ENCODE data around the gene SLC44A1. TPM values are rescaled to one million over a fixed set of nuclear protein-coding genes. Genes with fewer than 3 reads are reported as not detected.
"Not testable (repeated sequence)": the region's sequence is repeated elsewhere in the genome, so short reads cannot be mapped to it uniquely, and the experiment has no call there.

SLC44A1 gene
- total RNA-seq, 1 donor from 2014 or later: 2.5 TPM

DNA sequence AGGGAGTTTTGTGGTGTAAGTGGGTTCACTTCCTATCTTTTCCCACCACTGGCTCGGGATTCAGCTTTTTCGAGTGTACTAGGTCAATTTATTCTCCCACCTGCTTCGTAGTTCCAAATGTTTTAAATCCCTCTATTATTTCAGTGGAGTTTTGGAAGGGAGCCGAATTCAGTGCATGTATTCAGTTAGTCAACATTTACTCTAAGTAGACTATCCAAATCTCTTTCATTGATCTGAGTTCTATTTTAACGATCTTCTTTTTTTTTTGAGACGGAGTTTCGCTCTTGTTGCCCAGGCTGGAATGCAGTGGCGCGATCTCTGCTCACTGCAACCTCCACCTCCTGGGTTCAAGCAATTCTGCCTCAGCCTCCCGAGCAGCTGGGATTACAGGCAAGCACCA is 23.8 kb downstream of the SLC44A1 start:
- H3K27ac Mint-ChIP-seq; intact Hi-C loops (cut with micrococcal nuclease); H3K4me3 Mint-ChIP-seq; H3K27me3 Mint-ChIP-seq; H3K36me3 Mint-ChIP-seq (ENCODE audit: low read depth); DNase-seq: not testable (repeated sequence)
- peaks cover 16% of the 10 kb centered on the region for H3K4me1 Mint-ChIP-seq
- peaks cover 19% of the 10 kb centered on the region for H3K9me3 Mint-ChIP-seq

DNA sequence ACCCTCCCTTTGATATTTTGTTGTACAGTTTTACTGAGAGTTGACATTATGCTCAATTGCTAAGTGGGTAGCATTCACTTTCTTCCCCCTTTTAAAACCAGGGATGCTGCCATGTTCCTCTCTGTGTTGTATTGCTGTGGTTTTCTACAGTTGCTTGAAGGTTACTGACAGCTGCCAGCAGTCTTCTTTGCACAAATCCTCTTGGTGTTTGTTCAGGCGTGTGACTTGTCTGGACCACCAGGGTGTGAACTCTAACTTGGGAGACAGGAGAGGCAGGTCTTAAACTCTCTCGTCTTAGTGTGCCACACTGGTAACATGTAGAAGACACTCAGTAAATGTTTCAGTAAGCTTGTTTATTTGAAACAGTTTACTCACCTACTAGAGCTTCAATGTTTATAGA is 25.1 kb downstream of the SLC44A1 start:
- Mint-ChIP-seq H3K4me1 (peaks cover 8% of the 10 kb centered on the region), H3K27me3 (peaks cover 2% of the 10 kb centered on the region), H3K27ac (no peak overlapping the region), H3K4me3 (no peak overlapping the region), H3K9me3 (peaks cover 10% of the 10 kb centered on the region), H3K36me3 (ENCODE audit: low read depth) (peaks cover under 1% of the 10 kb centered on the region)
- intact Hi-C loops (cut with micrococcal nuclease): no loop called here
- no peak for DNase-seq

DNA sequence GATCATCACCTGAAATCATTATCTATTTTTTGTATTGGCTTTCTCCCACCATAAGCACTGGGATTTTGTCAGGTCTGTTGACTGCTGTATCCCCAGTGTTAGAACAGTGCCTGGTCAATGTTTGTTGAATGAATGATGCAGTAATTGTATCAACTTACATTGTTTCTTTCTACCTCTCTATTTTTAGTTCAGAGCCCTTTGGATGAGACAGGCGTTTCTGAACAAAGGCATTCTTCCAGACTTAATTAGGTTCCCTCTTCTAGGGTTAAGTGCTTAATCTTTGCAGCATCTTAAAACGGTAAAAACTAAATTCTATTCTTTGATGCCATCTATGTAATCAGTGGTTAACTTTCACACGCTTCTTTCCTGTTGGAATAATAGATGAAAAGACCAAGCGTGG is 26.3 kb downstream of the SLC44A1 start:
- no peak overlapping the region for H3K27ac Mint-ChIP-seq
- DNase-seq: no peak
- H3K9me3 Mint-ChIP-seq: peaks cover 5% of the 10 kb centered on the region
- intact Hi-C loops (cut with micrococcal nuclease): no loop called here
- peaks cover 2% of the 10 kb centered on the region for H3K27me3 Mint-ChIP-seq
- peaks cover 4% of the 10 kb centered on the region for H3K4me1 Mint-ChIP-seq
- no peaks in the 10 kb centered on the region for H3K36me3 Mint-ChIP-seq (ENCODE audit: low read depth)
- no peak overlapping the region for H3K4me3 Mint-ChIP-seq

DNA sequence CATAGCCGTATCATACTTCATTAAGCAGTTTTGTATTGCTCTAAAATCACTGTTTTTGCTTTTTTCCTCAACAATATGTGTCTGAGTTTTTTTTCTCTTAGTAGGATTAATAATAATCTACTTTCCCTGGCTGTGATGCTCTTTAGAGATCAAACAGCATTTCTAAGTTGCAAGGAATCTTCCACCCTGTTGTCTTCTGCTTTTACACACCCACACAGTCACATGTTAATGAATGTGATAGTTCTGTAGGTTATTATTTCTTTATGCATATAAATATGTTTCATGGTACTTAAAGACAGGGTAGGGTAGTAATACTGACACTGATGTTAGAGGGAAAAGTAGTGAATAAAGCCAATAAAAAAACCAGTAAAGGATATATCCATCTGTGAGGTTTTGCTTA is 29.3 kb downstream of the SLC44A1 start:
- H3K27me3 Mint-ChIP-seq: peaks cover 2% of the 10 kb centered on the region
- H3K4me1 Mint-ChIP-seq: peaks cover 4% of the 10 kb centered on the region
- no peak overlapping the region for H3K4me3 Mint-ChIP-seq
- intact Hi-C loops (cut with micrococcal nuclease): no loop called here
- no peak for DNase-seq
- no peaks in the 10 kb centered on the region for H3K36me3 Mint-ChIP-seq (ENCODE audit: low read depth)
- H3K9me3 Mint-ChIP-seq: peaks cover 5% of the 10 kb centered on the region
- no peak overlapping the region for H3K27ac Mint-ChIP-seq

DNA sequence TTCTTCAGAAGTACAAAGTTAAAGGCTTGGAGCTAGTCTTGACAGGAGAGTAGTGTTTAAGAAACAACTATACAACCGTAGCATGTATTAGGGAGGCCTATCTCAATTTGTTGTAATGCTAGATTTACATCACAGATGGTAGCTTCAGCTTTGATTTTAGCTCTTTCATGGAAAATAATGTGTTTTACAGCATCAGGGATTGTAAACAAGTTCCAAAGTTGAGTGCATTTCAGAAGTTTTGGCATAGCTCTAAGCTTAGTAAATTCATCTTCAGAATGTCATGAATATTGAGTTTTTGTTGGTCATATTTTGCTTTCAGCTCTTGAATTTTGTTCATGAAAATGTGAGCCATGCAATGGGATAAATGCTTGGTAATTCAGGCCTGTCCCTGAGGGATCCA is 30.7 kb downstream of the SLC44A1 start:
- intact Hi-C loops (cut with micrococcal nuclease): no loop called here
- peaks cover 4% of the 10 kb centered on the region for H3K4me1 Mint-ChIP-seq
- H3K9me3 Mint-ChIP-seq: peaks cover 5% of the 10 kb centered on the region
- H3K27me3 Mint-ChIP-seq: peaks cover 2% of the 10 kb centered on the region
- H3K4me3 Mint-ChIP-seq: no peak overlapping the region
- no peak for DNase-seq
- no peak overlapping the region for H3K27ac Mint-ChIP-seq
- H3K36me3 Mint-ChIP-seq (ENCODE audit: low read depth): no peaks in the 10 kb centered on the region

DNA sequence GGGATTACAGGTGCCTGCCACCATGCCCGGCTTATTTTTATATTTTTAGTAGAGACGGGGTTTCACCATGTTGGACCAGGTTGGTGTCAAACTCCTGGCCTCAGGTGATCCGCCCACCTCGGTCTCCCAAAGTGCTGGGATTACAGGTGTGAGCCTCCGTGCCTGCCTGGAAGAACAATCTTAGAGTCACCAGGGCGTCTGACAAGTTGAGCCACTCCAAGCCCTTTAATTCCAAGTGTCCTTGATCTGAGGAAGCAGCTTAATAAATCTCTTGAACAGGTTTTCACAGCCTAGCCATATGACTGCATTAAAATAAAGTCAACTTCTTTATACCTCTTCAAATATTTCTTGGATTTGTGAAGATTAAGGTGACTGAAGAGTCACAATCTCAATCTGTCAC is 31.5 kb downstream of the SLC44A1 start:
- Mint-ChIP-seq H3K4me3 (no peak overlapping the region), H3K9me3 (peaks cover 4% of the 10 kb centered on the region), H3K27ac (no peak overlapping the region), H3K27me3 (no peaks in the 10 kb centered on the region), H3K4me1 (no peaks in the 10 kb centered on the region), H3K36me3 (ENCODE audit: low read depth) (no peaks in the 10 kb centered on the region)
- intact Hi-C loops (cut with micrococcal nuclease): no loop called here
- DNase-seq: no peak

DNA sequence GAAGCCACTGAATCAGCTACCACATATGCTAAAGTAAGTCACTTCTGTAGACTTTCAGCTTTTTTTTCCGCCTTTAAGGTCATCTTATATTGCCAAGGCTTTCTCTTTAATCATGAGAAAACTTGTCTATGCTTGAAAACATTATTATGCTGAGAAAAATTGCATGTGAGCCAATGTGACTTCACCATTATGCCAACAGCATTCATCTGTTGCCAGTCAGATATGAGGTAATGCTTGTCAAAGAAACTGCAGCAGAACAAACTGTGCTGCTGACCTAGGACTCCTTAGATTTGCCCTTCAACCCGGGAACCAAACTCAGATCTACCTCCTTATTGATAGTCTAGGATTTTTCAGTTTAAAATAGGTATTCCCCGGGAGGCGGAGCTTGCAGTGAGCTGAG is 34.3 kb downstream of the SLC44A1 start:
- Mint-ChIP-seq H3K4me3 (no peak overlapping the region), H3K27ac (no peak overlapping the region), H3K9me3 (peaks cover 4% of the 10 kb centered on the region), H3K27me3 (no peaks in the 10 kb centered on the region), H3K36me3 (ENCODE audit: low read depth) (no peaks in the 10 kb centered on the region), H3K4me1 (no peaks in the 10 kb centered on the region)
- intact Hi-C loops (cut with micrococcal nuclease): no loop called here
- no peak for DNase-seq

DNA sequence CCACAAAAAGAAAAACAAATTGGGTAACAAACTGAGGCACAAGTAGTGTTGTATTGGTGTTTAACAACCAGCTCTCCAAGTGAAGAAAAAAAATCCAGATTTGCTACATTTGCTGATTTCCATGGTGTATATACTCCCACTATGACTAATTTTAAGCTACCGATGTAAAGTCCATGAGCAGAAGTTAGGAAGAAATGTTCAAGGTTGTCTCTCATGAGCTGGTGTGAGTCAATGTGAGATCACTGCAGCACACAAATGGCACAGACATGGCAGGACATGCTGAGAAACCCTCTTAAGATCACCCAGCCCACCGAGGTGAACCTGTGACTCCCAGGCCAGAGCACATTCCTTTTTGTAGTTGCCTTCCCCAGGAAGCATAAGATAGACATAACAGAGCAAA is 36.2 kb downstream of the SLC44A1 start:
- Mint-ChIP-seq H3K4me1 (no peaks in the 10 kb centered on the region), H3K27ac (no peak overlapping the region), H3K27me3 (no peaks in the 10 kb centered on the region), H3K36me3 (ENCODE audit: low read depth) (no peaks in the 10 kb centered on the region), H3K4me3 (no peak overlapping the region), H3K9me3 (peaks cover 4% of the 10 kb centered on the region)
- intact Hi-C loops (cut with micrococcal nuclease): no loop called here
- DNase-seq: no peak

DNA sequence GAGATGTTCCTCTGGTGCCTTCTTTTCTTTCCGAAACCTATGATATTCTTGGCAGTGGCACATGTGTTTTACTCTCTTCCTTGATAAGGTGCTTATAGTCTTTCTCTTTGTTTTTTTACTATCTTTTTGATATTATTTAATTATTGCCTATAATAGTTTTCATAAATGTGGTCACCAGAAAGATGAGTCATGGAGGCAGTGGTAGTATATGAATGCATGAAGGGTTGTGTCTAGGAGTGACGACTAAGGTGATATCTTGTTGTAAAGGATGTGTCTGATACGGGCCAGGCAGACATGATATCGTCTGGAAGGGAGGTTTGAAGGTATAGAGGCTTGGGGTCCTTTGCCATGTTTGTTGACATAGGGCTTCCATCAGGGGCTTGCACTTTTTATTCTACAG is 36.8 kb downstream of the SLC44A1 start:
- Mint-ChIP-seq H3K27me3 (no peaks in the 10 kb centered on the region), H3K27ac (no peak overlapping the region), H3K4me3 (no peak overlapping the region), H3K9me3 (peaks cover 4% of the 10 kb centered on the region), H3K36me3 (ENCODE audit: low read depth) (no peaks in the 10 kb centered on the region), H3K4me1 (no peaks in the 10 kb centered on the region)
- DNase-seq: no peak
- intact Hi-C loops (cut with micrococcal nuclease): no loop called here

DNA sequence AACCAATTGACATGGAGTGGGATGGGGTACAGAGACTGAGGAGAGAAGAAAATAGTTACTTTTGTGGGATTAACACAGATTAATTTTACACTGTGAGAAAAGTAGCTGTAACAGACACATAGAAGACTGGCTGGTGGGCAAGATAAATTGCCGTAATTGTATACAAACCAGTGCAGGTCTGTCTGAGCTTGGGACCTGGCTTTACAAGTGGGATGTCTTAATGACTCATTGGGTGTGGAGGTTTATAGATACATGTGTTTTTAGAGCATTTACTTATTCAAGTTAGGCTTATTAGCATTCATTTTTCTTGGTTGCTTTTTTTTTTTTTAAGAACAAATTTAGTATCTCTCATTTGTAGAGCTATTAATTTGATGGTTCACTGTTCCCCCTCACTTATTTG is 37.5 kb downstream of the SLC44A1 start:
- Mint-ChIP-seq H3K9me3 (peaks cover 4% of the 10 kb centered on the region), H3K27me3 (no peaks in the 10 kb centered on the region), H3K4me3 (no peak overlapping the region), H3K36me3 (ENCODE audit: low read depth) (no peaks in the 10 kb centered on the region), H3K27ac (no peak overlapping the region), H3K4me1 (no peaks in the 10 kb centered on the region)
- no peak for DNase-seq
- intact Hi-C loops (cut with micrococcal nuclease): no loop called here

DNA sequence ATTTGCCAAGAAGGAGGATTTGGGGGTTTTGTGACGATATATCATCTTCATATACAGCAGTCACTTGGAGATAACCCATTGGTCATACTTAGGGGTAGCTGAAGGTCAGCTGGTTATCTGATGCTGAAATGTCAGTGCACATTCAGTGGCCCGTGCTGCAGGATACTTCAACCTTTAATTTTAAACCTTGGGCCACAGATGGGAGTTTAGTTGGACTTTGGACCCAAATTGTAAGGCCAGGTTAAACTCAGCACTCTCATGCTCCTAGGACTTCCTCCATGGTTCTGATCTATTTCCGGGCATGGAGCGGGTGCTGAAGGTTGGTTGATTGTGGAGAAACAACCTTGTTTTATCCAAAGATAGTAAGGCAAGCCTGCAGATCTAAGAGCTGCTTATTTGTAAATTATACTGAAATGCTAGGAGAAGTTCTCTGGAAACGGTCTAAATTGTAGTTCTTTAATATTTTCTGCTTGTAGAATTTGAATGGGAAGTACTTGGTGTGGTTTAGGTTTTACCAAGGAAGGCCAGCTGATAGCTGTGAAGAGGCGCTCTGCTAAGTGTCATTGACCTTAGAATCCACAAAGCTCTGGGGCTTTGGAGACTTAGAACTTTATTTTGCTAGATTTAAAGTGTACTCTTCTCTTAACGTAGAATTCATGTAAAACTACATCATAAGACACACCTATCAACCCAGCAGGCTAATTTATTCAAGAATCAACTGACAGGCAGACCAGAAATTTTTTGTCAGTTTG is 38.6 kb downstream of the SLC44A1 start:
- Mint-ChIP-seq H3K36me3 (ENCODE audit: low read depth) (no peaks in the 10 kb centered on the region), H3K4me1 (no peaks in the 10 kb centered on the region), H3K4me3 (no peak overlapping the region), H3K9me3 (peaks cover 4% of the 10 kb centered on the region), H3K27ac (no peak overlapping the region), H3K27me3 (no peaks in the 10 kb centered on the region)
- DNase-seq: no peak
- intact Hi-C loops (cut with micrococcal nuclease): no loop called here

DNA sequence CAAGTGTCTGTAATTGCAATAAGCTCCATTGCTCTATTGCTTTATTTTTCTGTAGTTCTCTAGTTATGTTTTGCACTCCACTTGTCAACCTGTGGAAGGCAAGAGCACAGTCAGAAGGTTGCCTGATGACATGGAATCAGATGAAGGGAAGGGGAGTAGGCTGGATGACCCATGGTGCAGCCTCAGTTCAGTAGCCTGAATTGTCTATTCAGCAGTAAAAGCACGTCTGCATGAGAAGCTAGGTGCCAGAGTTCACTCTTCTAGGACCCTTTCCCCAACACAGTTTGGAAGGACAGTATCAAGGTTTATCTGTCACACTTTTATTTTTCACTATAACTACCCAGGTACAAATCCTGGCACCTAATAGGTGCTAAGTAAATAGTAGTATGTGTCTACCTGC is 39.3 kb downstream of the SLC44A1 start:
- Mint-ChIP-seq H3K9me3 (peaks cover 4% of the 10 kb centered on the region), H3K4me3 (no peak overlapping the region), H3K36me3 (ENCODE audit: low read depth) (no peaks in the 10 kb centered on the region), H3K4me1 (no peaks in the 10 kb centered on the region), H3K27ac (no peak overlapping the region), H3K27me3 (no peaks in the 10 kb centered on the region)
- intact Hi-C loops (cut with micrococcal nuclease): no loop called here
- no peak for DNase-seq

DNA sequence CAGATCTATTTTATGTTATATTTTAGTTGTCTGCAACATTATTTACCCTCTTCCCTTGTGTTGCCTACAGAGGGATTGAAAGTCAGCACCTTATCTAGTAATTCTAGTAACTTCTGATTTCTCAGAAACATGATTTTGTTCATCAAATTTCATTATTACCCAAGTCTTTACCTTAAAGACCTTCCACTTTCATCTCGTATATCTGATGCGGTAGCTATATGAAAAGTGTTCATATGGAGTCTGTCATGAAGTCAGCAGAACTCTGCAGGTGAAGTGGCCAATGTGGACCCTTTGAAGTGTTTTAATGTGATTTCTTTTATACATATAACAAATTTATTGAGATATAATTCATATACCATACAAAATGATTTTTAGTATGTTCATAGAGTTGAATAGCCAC is 40.0 kb downstream of the SLC44A1 start:
- H3K4me1 Mint-ChIP-seq: no peaks in the 10 kb centered on the region
- DNase-seq: no peak
- intact Hi-C loops (cut with micrococcal nuclease): no loop called here
- H3K27me3 Mint-ChIP-seq: no peaks in the 10 kb centered on the region
- H3K36me3 Mint-ChIP-seq (ENCODE audit: low read depth): no peaks in the 10 kb centered on the region
- peaks cover 4% of the 10 kb centered on the region for H3K9me3 Mint-ChIP-seq
- no peak overlapping the region for H3K4me3 Mint-ChIP-seq
- H3K27ac Mint-ChIP-seq: no peak overlapping the region

DNA sequence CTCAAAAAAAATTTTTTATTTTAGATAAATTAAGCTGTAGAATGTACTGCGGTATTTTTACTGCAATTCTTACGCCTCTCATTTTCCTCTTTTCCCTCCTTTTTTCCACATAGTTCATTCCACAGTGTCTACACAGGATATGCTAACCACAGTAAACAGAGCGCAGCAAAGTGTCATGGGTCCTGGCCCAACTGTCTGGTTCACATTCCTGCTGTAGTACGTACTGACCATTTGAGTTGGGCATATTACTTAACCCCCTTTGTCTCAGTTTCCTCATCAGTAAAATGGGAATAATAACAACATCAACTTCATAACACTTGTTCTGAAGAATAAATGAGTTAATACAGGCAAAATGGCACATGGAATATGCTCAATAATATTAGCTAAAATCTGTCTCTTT is 41.6 kb downstream of the SLC44A1 start:
- no peak overlapping the region for H3K4me3 Mint-ChIP-seq
- no peaks in the 10 kb centered on the region for H3K9me3 Mint-ChIP-seq
- no peaks in the 10 kb centered on the region for H3K36me3 Mint-ChIP-seq (ENCODE audit: low read depth)
- no peaks in the 10 kb centered on the region for H3K4me1 Mint-ChIP-seq
- no peaks in the 10 kb centered on the region for H3K27me3 Mint-ChIP-seq
- no peak overlapping the region for H3K27ac Mint-ChIP-seq
- DNase-seq: no peak
- intact Hi-C loops (cut with micrococcal nuclease): no loop called here

DNA sequence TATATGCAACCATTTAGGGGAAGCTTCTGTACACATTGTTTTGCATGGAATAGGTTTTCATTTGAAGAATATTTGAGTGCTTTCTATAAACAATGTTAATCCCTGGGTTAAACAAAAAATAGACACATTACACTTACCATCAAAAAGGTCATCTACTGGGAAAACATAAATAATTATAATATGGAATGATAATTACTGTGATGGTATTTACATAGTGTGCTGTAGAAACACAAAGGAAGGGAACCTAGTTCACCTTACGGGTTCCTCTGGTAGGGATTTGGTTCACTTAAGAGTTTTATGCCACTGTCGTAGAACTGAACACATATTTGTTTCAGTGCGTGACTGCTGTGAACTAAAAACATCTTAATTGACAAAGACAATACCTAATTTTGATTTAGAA is 44.9 kb downstream of the SLC44A1 start:
- Mint-ChIP-seq H3K27ac (no peak overlapping the region), H3K4me3 (no peak overlapping the region), H3K9me3 (no peaks in the 10 kb centered on the region), H3K27me3 (no peaks in the 10 kb centered on the region), H3K36me3 (ENCODE audit: low read depth) (no peaks in the 10 kb centered on the region), H3K4me1 (peaks cover 2% of the 10 kb centered on the region)
- no peak for DNase-seq
- intact Hi-C loops (cut with micrococcal nuclease): no loop called here
